ENCODE data around the gene DGUOK.

GRCh38 chr2:73939419-73939818 is 12.7 kb downstream of the DGUOK start:
- TF ChIP-seq CTCF (IDR thresholded peaks at IDR 0.05) (peak in 2 of 4 experiments; percentile 35 to 48), POLR2A (IDR thresholded peaks at IDR 0.05) (no peak), POLR2AphosphoS5 (IDR thresholded peaks at IDR 0.05) (peak; percentile 11)

Data from prostate gland (tissue), 2 donors.